HG03571 (cell line): ENCODE measurements around the gene MLF2.

Experiments used
- ATAC-seq: cut with Tn5 transposase; IDR thresholded peaks from one replicate; pipeline ENCODE4 v1.9.1; 2021; ENCODE audit not compliant: unreplicated experiment

The MLF2 gene

DNA sequence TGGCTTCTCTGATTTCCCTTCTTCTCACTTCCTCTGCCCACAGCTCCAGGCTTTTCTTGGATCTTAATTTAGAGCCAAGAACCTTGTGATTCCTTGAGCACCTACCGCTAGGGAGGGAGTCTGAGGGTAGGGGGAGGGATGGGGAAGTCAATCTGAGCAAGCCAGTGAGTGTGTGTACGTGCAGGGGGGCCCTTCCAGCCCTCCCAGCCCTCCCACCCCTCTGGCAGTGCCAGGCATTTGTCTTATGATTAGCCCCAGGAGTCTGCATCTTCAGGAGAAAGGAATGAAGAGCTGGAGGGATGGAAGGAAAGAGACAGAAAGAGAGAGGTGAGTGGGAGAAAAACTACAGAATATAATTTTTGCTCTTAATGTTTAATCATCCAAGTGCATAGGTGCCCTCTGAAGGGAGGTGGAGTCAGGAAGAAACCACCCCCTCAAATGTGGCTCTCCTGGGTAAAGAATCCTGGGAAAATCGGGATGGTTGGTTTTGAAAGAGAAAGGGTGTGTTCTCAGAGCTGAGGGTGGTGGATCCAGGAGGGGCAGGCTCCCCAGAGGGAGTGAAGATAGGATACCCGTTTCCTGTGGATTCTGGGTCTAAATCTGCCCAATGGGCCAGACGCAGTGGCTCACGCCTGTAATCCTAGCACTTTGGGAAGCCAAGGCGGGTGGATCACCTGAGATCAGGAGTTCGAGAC is 54.4 kb downstream of the MLF2 start:
- no peak for ATAC-seq
